GM12873 (cell line): ENCODE measurements around the gene DPPA2.

ENCODE experiments used
- TF ChIP-seq, protein P1 (sequence below): IDR thresholded peaks from 2 replicates; pipeline ENCODE4 v1.5.1; 2012; ENCODE audit warnings: low read depth, mild to moderate bottlenecking, moderate library complexity, low read length, control low read depth; ENCODE audit not compliant: insufficient read depth; ENCODE audit errors: missing control alignments

DPPA2 gene, protein sequence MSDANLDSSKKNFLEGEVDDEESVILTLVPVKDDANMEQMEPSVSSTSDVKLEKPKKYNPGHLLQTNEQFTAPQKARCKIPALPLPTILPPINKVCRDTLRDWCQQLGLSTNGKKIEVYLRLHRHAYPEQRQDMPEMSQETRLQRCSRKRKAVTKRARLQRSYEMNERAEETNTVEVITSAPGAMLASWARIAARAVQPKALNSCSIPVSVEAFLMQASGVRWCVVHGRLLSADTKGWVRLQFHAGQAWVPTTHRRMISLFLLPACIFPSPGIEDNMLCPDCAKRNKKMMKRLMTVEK

GRCh38 chr3:109316162-109316730, at the start of gene DPPA2:
Gene DPPA2 (minus strand): TSS chr3:109316517. CDS start chr3:109314542, 1,975 bp downstream.
- TF ChIP-seq, protein P1, sequence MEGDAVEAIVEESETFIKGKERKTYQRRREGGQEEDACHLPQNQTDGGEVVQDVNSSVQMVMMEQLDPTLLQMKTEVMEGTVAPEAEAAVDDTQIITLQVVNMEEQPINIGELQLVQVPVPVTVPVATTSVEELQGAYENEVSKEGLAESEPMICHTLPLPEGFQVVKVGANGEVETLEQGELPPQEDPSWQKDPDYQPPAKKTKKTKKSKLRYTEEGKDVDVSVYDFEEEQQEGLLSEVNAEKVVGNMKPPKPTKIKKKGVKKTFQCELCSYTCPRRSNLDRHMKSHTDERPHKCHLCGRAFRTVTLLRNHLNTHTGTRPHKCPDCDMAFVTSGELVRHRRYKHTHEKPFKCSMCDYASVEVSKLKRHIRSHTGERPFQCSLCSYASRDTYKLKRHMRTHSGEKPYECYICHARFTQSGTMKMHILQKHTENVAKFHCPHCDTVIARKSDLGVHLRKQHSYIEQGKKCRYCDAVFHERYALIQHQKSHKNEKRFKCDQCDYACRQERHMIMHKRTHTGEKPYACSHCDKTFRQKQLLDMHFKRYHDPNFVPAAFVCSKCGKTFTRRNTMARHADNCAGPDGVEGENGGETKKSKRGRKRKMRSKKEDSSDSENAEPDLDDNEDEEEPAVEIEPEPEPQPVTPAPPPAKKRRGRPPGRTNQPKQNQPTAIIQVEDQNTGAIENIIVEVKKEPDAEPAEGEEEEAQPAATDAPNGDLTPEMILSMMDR, result no peak

GRCh38 chr3:109364088-109364487, 47.8 kb upstream of the DPPA2 start:
- TF ChIP-seq, protein P1, result no peak

GRCh38 chr3:109363634-109364033, 47.3 kb upstream of the DPPA2 start:
- TF ChIP-seq, protein P1, result no peak

GRCh38 chr3:109362823-109363222, 46.5 kb upstream of the DPPA2 start:
- TF ChIP-seq, protein P1, result no peak

DNA sequence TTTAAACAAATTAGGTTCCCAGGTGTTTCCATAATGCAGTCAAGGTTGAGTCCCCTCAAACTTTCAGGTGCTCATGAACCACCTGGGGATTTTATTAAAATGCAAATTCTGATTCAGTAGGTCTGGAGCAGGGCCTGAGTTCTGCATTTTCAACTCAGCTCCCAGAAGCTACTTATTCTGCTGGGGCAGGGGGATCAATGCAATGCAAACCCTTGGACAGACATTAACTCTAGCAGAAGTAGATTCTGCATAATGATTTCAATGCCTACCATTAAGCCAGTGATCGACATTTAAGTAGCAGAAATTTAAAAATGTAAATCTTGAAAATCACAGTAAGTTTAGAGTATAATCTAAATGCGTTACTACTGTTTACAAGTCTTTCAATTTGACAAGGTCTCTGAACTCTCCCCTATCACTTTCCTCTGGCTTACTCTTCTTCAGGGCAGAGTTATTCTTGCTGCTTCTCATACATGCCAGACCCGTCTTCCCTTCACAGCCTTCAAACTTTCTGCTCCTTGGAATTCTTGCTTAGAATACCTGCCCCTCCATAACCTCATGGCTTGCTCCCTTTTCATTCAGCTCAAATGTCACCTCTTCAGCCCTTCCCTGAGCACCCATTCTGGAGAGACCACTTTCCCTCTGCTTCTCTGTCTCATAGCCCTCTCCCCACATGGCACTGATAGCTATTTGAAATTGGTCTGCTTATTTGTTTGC, 40.3 kb upstream of the DPPA2 start:
- TF ChIP-seq, protein P1, result no peak

DNA sequence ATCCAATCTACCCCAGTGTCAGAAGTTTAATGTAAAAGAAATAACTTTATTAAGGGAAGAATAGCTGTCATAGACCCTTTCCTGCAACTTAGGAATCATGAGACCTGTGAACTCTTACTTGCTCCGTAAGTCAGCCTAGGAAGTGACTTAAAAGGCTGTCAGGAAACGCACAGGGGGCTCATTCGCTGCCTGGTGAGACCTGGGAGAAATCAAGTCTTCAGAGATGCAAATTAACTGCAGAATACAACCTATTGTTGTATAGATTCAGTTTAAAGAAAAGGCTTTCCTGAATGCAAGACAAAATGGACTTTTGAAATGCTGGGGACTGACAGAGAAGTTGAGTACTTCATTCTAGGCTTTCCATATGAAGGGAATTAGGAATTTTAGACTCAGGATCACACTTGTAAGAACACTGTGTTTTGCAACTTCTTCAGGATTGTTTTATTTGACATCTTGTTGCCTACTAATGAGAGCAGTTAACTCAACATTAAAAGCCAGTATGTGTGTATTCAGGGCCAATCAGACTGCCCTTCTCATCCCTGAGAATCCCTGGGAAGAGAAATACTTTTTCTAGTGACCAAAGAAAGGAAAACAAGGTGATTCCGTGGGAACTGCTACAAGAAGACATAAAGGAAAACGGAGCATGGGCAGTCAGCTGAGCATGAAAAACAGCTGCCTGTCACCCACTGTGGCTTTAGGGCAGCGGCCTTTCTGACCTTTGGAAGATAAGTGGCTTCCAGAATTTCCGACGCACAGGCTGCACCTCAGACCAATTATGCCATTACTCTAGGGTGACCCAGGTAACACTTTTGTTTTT, 39.5 kb upstream of the DPPA2 start:
- TF ChIP-seq, protein P1, result no peak
